ENCODE measurements around the gene IFNGR2.

- TF ChIP-seq CTCF (conservative IDR thresholded peaks at IDR 0.05 in 1 of 2, IDR thresholded peaks at IDR 0.05 in 1 of 2; ENCODE audit: extremely low read depth in 1 of 2, insufficient read depth in 1 of 2, low read depth in 1 of 2, low read length in 2 of 2): no peak
- TF ChIP-seq EZH2 (IDR thresholded peaks at IDR 0.05; ENCODE audit: borderline replicate concordance, low read length): no peak
Observed at GRCh38 chr21:33412832-33413519, 9.8 kb downstream of the IFNGR2 start.
